GM12892 (cell line): Measurements from ENCODE around the gene ZFYVE21.

Experiments
- DNase-seq: peaks from one replicate; pipeline ENCODE4 v3.0.0; 2011; ENCODE audit not compliant: insufficient read length
- FAIRE-seq: peaks from 2 replicates; lab custom pipeline; 2011; peaks lifted over from hg19 to GRCh38; lab: Jason Lieb, UNC
- POLR2A ChIP-seq: IDR thresholded peaks from 2 replicates; pipeline ENCODE4 v1.6.1; 2011; ENCODE audit warnings: low read depth, low read length, control low read depth
- POLR2AphosphoS5 ChIP-seq: IDR thresholded peaks from 2 replicates; pipeline ENCODE4 v1.6.1; 2011; ENCODE audit warnings: low read depth, low read length, control low read depth
- TAF1 ChIP-seq: IDR thresholded peaks from 2 replicates; pipeline ENCODE4 v1.6.1; 2011; ENCODE audit warnings: low read depth, mild to moderate bottlenecking, control low read depth, low read length, borderline replicate concordance

Gene ZFYVE21

DNA sequence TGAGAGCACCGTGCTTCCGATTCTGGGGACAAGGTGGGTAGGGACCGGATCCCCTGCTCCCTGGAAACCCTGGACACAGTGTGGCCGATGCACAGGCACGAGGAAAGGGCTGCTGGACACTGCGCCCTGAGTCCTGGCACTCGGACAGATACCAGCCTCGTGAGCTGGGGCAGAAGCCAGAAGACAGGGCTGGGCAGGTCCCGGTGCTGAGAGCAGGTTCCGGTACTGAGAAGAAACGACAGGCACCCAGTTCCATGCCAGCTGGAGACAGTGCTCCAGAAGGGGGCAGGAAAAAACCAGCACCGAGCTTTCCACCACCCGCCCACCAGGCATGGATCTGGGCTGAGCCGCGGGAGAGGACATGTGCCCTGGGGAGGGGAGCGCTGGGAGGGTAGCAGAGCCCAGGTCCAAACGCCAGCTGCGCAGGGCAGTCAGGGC, 6.8 kb upstream of the ZFYVE21 start:
- DNase-seq, result no peak
- TF ChIP-seq POLR2A (no peak), POLR2AphosphoS5 (peak; percentile 46; the same call in 1 of the 2 replicates), TAF1 (no peak)
- no peak for FAIRE-seq

DNA sequence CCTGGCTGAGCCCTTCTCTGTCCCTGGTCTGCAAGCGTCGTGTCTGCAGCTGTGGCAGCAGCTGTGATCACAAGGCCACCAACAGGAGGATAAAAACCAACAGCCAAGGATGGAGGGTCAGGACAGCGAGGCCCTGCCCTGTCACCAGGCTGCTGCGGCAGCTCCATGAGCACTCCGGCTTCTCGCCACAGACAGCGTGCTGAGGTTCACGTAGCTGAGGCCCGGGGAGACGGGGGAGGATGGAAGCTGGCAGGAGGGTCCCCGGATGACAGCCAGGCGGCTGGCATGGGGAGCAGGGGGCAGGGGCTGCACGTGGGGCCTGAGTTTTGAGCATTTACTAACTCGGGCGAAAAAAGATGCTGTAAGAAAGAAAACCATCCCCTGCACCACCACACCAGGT, 5.8 kb upstream of the ZFYVE21 start:
- no peak for DNase-seq
- TF ChIP-seq POLR2A, result no peak
- no peak for FAIRE-seq

DNA sequence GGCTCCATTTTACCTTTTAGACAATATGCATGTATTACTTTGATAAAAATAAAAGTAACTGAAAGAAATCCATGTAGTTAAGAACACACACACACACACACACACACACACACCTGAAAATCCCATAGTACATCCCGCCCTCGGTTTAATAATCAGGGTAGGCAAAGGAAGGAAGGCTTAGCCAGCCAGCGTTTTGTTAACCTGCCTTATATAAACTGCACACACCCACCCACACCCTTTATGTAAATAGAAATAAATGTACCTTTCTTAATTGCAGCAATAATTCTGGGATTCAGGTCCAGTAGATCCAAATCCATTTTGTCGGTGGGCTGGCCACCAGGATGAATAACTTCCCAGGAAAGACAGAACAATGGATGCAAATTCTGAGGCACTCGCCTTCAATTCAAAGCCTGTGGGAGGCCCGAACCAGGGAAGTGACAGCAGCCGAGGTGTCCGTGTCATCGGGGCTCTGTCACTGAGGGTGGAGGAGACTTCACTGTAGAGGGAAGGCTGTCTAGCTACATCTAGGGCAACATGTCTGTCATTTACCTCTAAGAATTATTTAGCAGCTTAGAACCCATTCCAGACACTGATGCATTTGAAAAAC, 4.7 kb upstream of the ZFYVE21 start:
- TF ChIP-seq TAF1 (no peak), POLR2A (no peak), POLR2AphosphoS5 (no peak)
- FAIRE-seq (no peak), DNase-seq (no peak)

DNA sequence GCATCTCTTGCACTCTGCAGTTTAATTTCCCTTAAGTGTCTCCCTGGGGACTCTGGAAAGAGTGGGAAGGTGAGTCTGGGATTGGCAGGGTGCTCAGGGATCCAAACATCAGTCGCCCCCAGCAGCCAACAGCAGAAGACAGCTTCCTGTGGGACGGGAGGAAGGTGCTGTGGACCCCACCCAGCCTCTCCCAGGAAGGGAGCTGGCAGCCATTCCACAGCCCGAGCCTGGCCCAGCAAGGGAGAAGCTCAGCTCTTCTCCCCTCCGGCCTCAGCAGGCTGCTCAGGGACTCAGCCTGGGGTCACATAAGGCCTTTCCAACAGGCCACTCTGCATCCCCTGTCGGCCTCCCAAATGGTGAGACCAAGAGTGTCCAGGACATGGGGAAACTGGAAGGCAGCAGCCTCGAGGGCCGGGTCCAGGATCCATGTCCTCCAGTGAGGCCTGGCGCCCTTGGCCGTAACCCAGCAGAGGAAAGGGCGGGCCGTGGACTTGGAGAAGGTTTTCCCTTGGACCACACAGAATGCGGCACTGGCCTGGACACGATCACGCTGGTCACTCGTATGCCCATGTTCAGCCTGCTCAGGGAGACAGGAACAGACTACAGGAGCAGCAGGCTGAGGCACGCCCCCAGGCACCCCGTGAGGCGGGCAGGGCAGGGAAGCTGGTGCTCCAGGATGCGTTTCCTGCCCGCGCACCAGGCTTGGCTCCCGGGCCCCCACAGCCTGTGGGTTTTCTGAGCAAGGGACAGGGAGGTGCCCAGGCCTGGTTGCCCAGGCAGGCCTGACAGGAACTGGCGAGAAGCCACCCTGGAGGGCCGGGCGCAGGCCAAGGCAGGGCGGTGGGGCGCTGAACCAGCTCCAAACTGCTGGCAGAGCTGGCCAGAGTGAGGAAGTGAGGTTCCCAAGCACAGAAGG, 3.8 kb upstream of the ZFYVE21 start:
- no peak for DNase-seq
- TF ChIP-seq POLR2AphosphoS5 (no peak), TAF1 (no peak), POLR2A (no peak)
- FAIRE-seq, result no peak

DNA sequence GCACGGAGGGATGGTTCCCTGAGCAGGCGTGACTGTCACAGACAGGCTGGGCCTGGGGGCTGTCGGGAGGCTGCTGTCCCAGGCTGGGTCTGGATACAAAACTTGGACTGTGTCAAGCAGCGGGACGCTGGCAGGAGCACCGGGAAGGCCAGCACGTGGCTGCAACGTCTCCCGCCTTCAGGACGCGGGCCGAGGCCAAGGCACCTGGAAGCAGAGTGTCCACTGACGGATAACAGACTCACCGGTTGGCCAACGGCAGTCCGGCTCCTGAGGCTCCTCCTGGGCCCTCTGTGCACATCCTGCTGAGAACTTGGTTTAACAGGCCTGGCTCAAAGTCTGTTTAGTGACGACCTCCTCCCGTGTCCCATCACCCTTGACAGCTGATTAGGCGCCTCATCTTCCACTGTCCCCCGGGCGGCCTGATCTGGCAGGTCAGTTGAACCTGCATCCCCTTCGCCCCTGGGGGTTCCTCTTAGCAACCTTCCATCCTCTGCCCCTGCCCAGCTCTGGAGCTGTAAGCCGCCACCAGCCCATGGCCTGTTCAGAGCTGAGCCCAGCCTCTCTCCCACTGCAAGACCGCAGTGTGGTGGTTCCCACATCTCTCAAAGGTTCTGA, 2.9 kb upstream of the ZFYVE21 start:
- DNase-seq (no peak), FAIRE-seq (no peak)
- no peak for TF ChIP-seq POLR2AphosphoS5
- TF ChIP-seq POLR2A, result no peak
- no peak for TF ChIP-seq TAF1

DNA sequence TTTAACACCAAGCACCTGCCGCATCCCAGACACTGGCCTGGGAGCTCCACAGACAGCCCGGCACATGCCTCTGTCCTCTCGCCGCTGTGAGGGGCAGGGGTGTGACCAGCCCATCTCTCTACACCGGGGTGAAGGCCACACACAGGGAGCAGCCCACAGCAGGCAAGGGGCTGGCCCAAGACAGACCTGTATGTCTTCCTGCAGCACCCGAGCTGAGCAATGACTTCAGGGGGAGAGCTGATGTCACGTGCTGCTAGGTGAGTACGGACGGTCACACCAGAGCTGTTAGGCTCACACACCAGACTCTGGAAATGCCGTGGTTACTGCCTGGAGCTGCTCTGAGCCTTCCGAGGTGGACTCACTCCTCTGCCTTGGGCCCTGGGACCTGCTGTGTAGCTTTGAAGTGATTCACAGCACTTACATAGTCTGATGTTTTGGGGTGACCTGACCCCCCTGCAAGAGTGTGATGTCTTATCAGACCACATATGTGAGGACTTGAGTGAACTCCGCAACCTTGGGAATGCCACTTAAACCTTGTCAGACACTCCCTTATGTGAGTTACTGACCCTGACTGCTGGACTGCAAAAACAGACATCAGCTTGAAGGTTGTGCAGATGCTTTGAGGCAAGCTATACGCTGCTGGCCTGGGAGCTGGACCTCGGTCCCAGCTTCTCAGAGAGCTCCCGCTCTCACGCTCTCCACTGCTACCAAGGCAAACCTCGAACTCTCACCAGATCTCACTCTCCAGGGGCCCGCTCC, 2.1 kb upstream of the ZFYVE21 start:
- DNase-seq, result no peak
- TF ChIP-seq POLR2A, result no peak; the same call in 1 of the 2 replicates
- TF ChIP-seq TAF1, result no peak
- TF ChIP-seq POLR2AphosphoS5, result no peak
- peak; percentile 73 for FAIRE-seq

DNA sequence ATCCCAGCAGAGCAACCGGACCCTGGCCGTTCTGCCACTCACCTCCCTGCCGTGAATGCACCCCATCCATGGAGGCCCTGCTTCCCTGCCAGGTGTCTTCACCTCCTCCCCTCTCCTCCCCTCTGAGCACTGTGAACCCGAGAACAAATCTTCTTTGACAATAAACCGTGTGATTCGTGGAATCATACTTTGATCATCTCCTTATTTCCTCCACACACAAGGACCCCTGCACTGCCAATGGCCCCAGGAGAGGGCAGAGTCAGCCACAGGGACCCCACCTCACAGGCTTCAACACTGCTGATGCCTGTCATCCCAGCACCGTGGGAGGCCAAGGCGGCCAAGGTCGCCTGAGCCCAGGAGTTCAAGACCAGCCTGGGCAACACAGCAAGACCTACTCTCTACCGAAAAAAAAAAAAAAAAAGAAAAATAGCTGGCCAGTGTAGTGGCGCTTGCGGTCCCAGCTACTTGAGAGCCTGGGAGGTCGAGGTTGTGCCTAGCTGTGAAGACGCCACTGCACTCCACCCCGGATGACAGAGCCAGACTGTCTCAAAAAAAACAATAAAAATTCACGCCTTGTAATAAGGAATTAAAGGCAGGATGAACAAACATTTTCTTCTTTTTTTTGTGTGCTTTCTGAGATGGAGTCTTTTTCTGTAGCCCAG, 1.4 kb upstream of the ZFYVE21 start:
- TF ChIP-seq POLR2AphosphoS5, result no peak
- TF ChIP-seq TAF1, result no peak
- no peak for TF ChIP-seq POLR2A
- no peak for DNase-seq
- no peak for FAIRE-seq

DNA sequence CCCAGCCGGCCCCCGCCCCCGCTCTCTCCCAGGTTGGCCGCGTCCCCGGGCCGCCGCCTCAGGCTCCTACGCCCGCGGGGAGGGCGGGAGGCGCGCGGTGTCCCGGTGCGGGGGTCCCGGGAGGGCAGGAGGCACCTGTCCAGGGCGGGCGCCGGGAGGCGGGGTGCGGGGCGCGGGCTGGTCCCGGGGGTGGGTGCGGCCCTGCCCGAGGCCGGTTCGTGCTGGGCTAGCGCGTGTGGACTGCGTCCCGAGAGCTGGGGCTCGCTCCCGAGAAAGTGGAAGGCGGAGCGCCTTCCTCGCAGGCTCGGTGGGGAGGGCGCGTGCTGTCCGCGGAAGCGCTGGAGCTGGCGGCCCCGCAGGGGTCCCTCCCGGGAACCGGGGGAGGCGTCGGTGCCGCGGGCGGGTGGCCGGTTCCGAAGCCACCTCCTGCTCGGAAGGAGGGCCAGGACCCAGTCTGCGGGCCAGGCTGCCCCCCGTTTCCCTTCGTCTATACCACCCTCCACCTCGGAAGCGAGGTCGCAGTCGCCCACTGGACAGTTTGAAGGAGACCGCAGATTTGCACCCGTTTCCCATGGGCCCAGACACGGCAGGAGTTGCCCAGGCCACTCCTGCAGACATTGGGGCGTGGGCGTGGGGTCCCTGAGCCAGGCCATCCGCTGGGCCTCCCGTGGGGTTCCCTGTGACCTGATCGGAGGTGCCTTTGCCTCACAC, 636 bp downstream of the ZFYVE21 start:
- DNase-seq, result peak; percentile 60
- FAIRE-seq, result peak; percentile 21
- no peak for TF ChIP-seq POLR2AphosphoS5
- no peak for TF ChIP-seq POLR2A
- no peak for TF ChIP-seq TAF1

DNA sequence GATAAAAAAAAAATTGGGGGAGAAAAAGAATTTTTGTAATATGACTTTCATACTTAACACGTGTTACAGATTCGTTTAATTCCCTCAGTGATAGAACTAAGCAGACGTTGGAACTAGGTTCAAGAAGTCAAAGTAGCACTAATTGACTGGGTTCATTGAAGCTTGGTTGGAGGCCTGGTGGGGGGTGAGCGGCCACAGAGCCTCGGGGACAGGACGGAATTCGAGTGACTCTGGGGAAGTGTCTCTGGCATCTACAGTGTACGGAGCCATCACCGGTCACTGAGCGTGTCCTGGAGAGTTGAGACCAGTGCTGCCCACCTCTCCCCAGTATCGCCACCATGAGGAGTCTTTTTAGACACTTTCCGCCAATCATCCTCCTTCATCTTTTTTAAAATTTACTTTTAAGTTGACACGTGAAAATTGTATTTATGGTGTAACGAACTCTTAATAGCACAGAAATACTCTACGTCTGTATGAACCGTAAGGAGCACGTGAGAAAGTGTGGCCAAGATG, 1.3 kb downstream of the ZFYVE21 start:
- FAIRE-seq, result no peak
- DNase-seq, result no peak
- TF ChIP-seq POLR2A (no peak), TAF1 (no peak), POLR2AphosphoS5 (no peak)

DNA sequence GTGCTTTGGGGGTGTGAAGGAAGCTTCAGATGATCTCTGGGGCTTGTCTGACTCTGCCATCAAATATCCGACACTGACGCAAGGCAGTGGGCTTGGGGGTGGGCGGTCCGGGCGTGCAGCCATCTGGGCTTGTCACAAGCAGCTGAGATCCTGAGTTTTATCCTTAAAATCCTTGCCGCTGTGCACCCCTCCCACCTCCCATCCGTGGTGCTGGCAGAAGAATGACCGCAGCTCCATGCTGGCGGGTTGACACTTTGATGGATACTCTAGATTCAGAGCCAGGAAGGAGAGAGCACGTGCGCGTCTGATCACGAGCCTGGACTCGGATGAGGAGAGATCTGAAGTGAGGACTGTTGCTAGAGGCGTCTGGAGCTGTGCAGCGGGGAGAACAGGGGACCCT, 3.0 kb downstream of the ZFYVE21 start:
- no peak for FAIRE-seq
- DNase-seq, result no peak
- TF ChIP-seq POLR2A (no peak), TAF1 (no peak), POLR2AphosphoS5 (no peak)

DNA sequence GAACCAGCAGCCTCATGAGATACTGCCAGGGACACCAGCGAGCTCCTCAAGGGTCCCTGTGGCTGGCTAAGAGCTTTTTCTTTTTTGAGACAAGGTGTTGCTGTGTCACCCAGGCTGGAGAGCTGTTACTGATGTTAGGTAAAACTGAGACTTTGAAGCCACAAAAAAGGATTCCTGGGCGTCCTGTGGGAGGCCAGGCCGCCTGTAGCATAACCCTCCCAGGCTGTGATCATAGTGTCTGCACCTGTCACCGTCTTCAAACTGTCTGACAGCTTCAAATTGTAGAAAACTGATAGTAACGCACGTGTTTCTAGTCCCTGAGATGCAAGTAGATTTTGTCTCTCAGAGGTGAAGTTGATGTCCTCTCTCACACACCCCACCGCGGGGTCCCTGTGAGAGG, 4.1 kb downstream of the ZFYVE21 start:
- FAIRE-seq, result no peak
- DNase-seq, result no peak
- TF ChIP-seq TAF1 (no peak), POLR2AphosphoS5 (no peak), POLR2A (no peak)
